Right kidney (tissue), 1 donor: ENCODE results near the gene DOCK2.

Experiments
- DNase-seq: peaks from one replicate; pipeline ENCODE4 v3.0.0-alpha.2; 2016

The DOCK2 gene

GRCh38 chr5:169691471-169691870 is 54.4 kb downstream of the DOCK2 start:
- no peak for DNase-seq

- DNase-seq = no peak
Observed at GRCh38 chr5:169694091-169694625, 57.1 kb downstream of the DOCK2 start.

GRCh38 chr5:169695025-169695625 is 58.0 kb downstream of the DOCK2 start:
- DNase-seq = no peak

GRCh38 chr5:169695919-169696490 is 58.9 kb downstream of the DOCK2 start:
- no peak for DNase-seq

- DNase-seq = no peak
Observed at GRCh38 chr5:169696621-169697510, 59.8 kb downstream of the DOCK2 start.

- DNase-seq = no peak
Observed at GRCh38 chr5:169697511-169697890, 60.4 kb downstream of the DOCK2 start.

- no peak for DNase-seq
Observed at GRCh38 chr5:169697976-169698375, 60.9 kb downstream of the DOCK2 start.

GRCh38 chr5:169700611-169701010 is 63.5 kb downstream of the DOCK2 start:
- no peak for DNase-seq

GRCh38 chr5:169701910-169702451 is 64.9 kb downstream of the DOCK2 start:
- DNase-seq = no peak

GRCh38 chr5:169702693-169703481 is 65.8 kb downstream of the DOCK2 start:
- no peak for DNase-seq

GRCh38 chr5:169703813-169704212 is 66.7 kb downstream of the DOCK2 start:
- no peak for DNase-seq

- DNase-seq = no peak
Observed at GRCh38 chr5:169705322-169705721, 68.2 kb downstream of the DOCK2 start.

- no peak for DNase-seq
Observed at GRCh38 chr5:169706071-169706470, 69.0 kb downstream of the DOCK2 start.

- no peak for DNase-seq
Observed at GRCh38 chr5:169706758-169707450, 69.8 kb downstream of the DOCK2 start.

- no peak for DNase-seq
Observed at GRCh38 chr5:169707686-169708085, 70.6 kb downstream of the DOCK2 start.

- no peak for DNase-seq
Observed at GRCh38 chr5:169710675-169711074, 73.6 kb downstream of the DOCK2 start.

GRCh38 chr5:169711551-169712225 is 74.6 kb downstream of the DOCK2 start:
- no peak for DNase-seq

GRCh38 chr5:169712428-169712827 is 75.4 kb downstream of the DOCK2 start:
- DNase-seq = no peak

- DNase-seq = no peak
Observed at GRCh38 chr5:169716287-169716686, 79.2 kb downstream of the DOCK2 start.

GRCh38 chr5:169717288-169717687 is 80.2 kb downstream of the DOCK2 start:
- no peak for DNase-seq
